IMR-90 (cell line): ENCODE data around the gene FBXO3. TPM values are rescaled to one million over a fixed set of nuclear protein-coding genes. Genes with fewer than 3 reads are reported as not detected.

ENCODE experiments used
- ATAC-seq: fragments of 200-7000 bp; cut with Tn5 transposase; 2 replicates; pipeline ENCODE4 v1.9.1; 2020; ENCODE audit warnings: low read depth, mild to moderate bottlenecking, moderate library complexity
- BruUV-seq: library from RNA; stranded (reverse); fragments of 400-500 nt; replicated peaks from 2 replicates; lab custom pipeline; 2021; lab: Mats Ljungman, UMichigan
- CTCF ChIA-PET: fragments of 300-600 bp; formaldehyde crosslinking; extraction: SDS; loops from one replicate; lab custom pipeline; 2021; ENCODE audit warnings: antibody characterized with exemption; lab: Yijun Ruan, JAX
- POLR2A ChIA-PET: fragments of 300-600 bp; sonication (Branson Sonifier 250); formaldehyde crosslinking; loops from one replicate; lab custom pipeline; 2022; ENCODE audit warnings: antibody characterized with exemption; ENCODE audit not compliant: unreplicated experiment; lab: Charles Lee
- DNase-seq: peaks from one replicate; pipeline ENCODE4 v3.0.0; 2013
- H2AFZ ChIP-seq: replicated peaks from 2 replicates; pipeline ENCODE3; 2013; ENCODE audit warnings: low read length, mild to moderate bottlenecking; ENCODE audit not compliant: poor library complexity
- H2AK5ac ChIP-seq: 2 replicates; pipeline ENCODE4 v1.6.1; 2013; ENCODE audit warnings: low read depth, low read length, inconsistent platforms
- H2AK9ac ChIP-seq: replicated peaks from 2 replicates; pipeline ENCODE3; 2013; ENCODE audit warnings: mild to moderate bottlenecking, low read depth, low read length, moderate library complexity; ENCODE audit not compliant: poor library complexity
- H2BK120ac ChIP-seq: 2 replicates; pipeline ENCODE4 v1.6.1; 2013; ENCODE audit warnings: low read depth, low read length, inconsistent platforms
- H2BK15ac ChIP-seq: 3 replicates; pipeline ENCODE4 v1.6.1; 2013; ENCODE audit warnings: low read depth, low read length, inconsistent platforms
- H2BK20ac ChIP-seq: 2 replicates; pipeline ENCODE4 v1.6.1; 2013; ENCODE audit warnings: low read depth, mild to moderate bottlenecking, inconsistent platforms, low read length, moderate library complexity
- H2BK5ac ChIP-seq: 2 replicates; pipeline ENCODE4 v1.6.1; 2013; ENCODE audit warnings: mild to moderate bottlenecking, low read depth, low read length, inconsistent platforms; ENCODE audit not compliant: poor library complexity, severe bottlenecking
- H3K14ac ChIP-seq: replicated peaks from 2 replicates; pipeline ENCODE4 v1.6.1; 2013; ENCODE audit warnings: low read depth, low read length, inconsistent platforms
- H3K18ac ChIP-seq: 2 replicates; pipeline ENCODE4 v1.6.1; 2013; ENCODE audit warnings: low read depth, low read length, control low read depth
- H3K23ac ChIP-seq: 2 replicates; pipeline ENCODE4 v1.6.1; 2013; ENCODE audit warnings: low read depth, low read length, inconsistent platforms
- H3K27ac ChIP-seq: 2 replicates; pipeline ENCODE4 v1.5.1; 2013; ENCODE audit warnings: mild to moderate bottlenecking, control low read depth, low read length; ENCODE audit not compliant: insufficient read depth
- H3K27me3 ChIP-seq: 2 replicates; pipeline ENCODE4 v1.6.1; 2013; ENCODE audit warnings: low read length; ENCODE audit not compliant: control insufficient read depth, insufficient read depth
- H3K36me3 ChIP-seq: 2 replicates; pipeline ENCODE4 v1.6.1; 2013; ENCODE audit warnings: low read length, mixed read lengths; ENCODE audit not compliant: control insufficient read depth, insufficient read depth
- H3K4ac ChIP-seq: 2 replicates; pipeline ENCODE4 v1.6.1; 2013; ENCODE audit warnings: low read depth, low read length, inconsistent platforms
- H3K4me1 ChIP-seq: 2 replicates; pipeline ENCODE4 v1.6.1; 2013; ENCODE audit warnings: low read length, mixed read lengths; ENCODE audit not compliant: control insufficient read depth, insufficient read depth
- H3K4me2 ChIP-seq: 2 replicates; pipeline ENCODE4 v1.6.1; 2013; ENCODE audit warnings: low read depth, mild to moderate bottlenecking, control low read depth, low read length, moderate library complexity
- H3K4me3 ChIP-seq: 2 replicates; pipeline ENCODE4 v1.5.1; 2013; ENCODE audit warnings: low read depth, mild to moderate bottlenecking, control low read depth, low read length, moderate library complexity; ENCODE audit not compliant: insufficient read depth
- H3K56ac ChIP-seq: 2 replicates; pipeline ENCODE4 v1.6.1; 2013; ENCODE audit warnings: low read length, inconsistent platforms; ENCODE audit not compliant: insufficient read depth; ENCODE audit errors: extremely low read depth
- H3K79me1 ChIP-seq, 2 experiments: 2 replicates each; pipeline ENCODE4 v1.6.1; 2013; ENCODE audit warnings: low read length in 2 of 2, inconsistent platforms in 1 of 2, low read depth in 1 of 2
- H3K9ac ChIP-seq: 2 replicates; pipeline ENCODE4 v1.6.1; 2013; ENCODE audit warnings: low read depth, low read length, control low read depth
- H3K9me1 ChIP-seq: 2 replicates; pipeline ENCODE4 v1.6.1; 2013; ENCODE audit warnings: low read length, inconsistent platforms; ENCODE audit not compliant: insufficient read depth
- H3K9me3 ChIP-seq: 2 replicates; pipeline ENCODE4 v1.6.1; 2013; ENCODE audit warnings: low read length; ENCODE audit not compliant: control insufficient read depth, insufficient read depth
- H4K20me1 ChIP-seq: 2 replicates; pipeline ENCODE4 v1.6.1; 2013; ENCODE audit warnings: low read length, inconsistent platforms; ENCODE audit not compliant: insufficient read depth
- H4K5ac ChIP-seq: 2 replicates; pipeline ENCODE4 v1.6.1; 2013; ENCODE audit warnings: mild to moderate bottlenecking, low read depth, low read length, control low read depth
- H4K8ac ChIP-seq, 2 experiments: 2 replicates each; pipeline ENCODE4 v1.6.1; 2013; ENCODE audit warnings: low read depth in 2 of 2, low read length in 2 of 2, control low read depth in 1 of 2, inconsistent platforms in 1 of 2
- H4K91ac ChIP-seq: 2 replicates; pipeline ENCODE4 v1.6.1; 2013; ENCODE audit warnings: low read depth, low read length, inconsistent platforms; ENCODE audit not compliant: insufficient read depth
- BHLHE40 ChIP-seq: fragments of 150-350 bp; IDR thresholded peaks from 2 replicates; pipeline ENCODE4 v1.6.1; 2016; ENCODE audit warnings: mild to moderate bottlenecking, low read depth, low read length
- CHD1 ChIP-seq: IDR thresholded peaks from 2 replicates; pipeline ENCODE4 v1.6.1; 2012; ENCODE audit warnings: low read depth, low read length, improper control_type of control experiment
- ELK1 ChIP-seq: fragments of 150-350 bp; IDR thresholded peaks from 2 replicates; pipeline ENCODE4 v1.6.1; 2016; ENCODE audit warnings: low read depth, mild to moderate bottlenecking, low read length, moderate library complexity, borderline replicate concordance
- FOS ChIP-seq: fragments of 150-350 bp; IDR thresholded peaks from 2 replicates; pipeline ENCODE4 v1.6.1; 2016; ENCODE audit warnings: low read depth, low read length
- MAFK ChIP-seq: IDR thresholded peaks from 2 replicates; pipeline ENCODE4 v1.6.1; 2012; ENCODE audit warnings: low read depth, low read length, improper control_type of control experiment
- MAZ ChIP-seq: IDR thresholded peaks from 2 replicates; pipeline ENCODE4 v1.6.1; 2012; ENCODE audit warnings: low read depth, mild to moderate bottlenecking, low read length, improper control_type of control experiment, moderate library complexity, borderline replicate concordance
- NFE2L2 ChIP-seq: fragments of 150-350 bp; IDR thresholded peaks from 2 replicates; pipeline ENCODE4 v1.6.1; 2016; ENCODE audit warnings: low read depth, mild to moderate bottlenecking, low read length
- POLR2A ChIP-seq: IDR thresholded peaks from 2 replicates; pipeline ENCODE4 v1.6.1; 2012; ENCODE audit warnings: mild to moderate bottlenecking, low read depth, low read length
- RCOR1 ChIP-seq: IDR thresholded peaks from 2 replicates; pipeline ENCODE4 v1.6.1; 2012; ENCODE audit warnings: mild to moderate bottlenecking, low read length, improper control_type of control experiment; ENCODE audit not compliant: insufficient replicate concordance
- RFX5 ChIP-seq: IDR thresholded peaks from 2 replicates; pipeline ENCODE4 v1.8.0; 2012; ENCODE audit warnings: low read depth, mild to moderate bottlenecking, low read length, moderate library complexity
- SMC3 ChIP-seq: fragments of 150-350 bp; IDR thresholded peaks from 2 replicates; pipeline ENCODE4 v1.6.1; 2016; ENCODE audit warnings: low read depth, mild to moderate bottlenecking, antibody characterized with exemption, low read length, moderate library complexity
- USF2 ChIP-seq: fragments of 150-350 bp; IDR thresholded peaks from 2 replicates; pipeline ENCODE4 v1.6.1; 2017; ENCODE audit warnings: mild to moderate bottlenecking, antibody characterized with exemption, low read length, low read depth
- WGBS, 2 experiments: methylation state at CpG; one replicate each; pipeline versions ENCODE4 v1.1.5 to v1.1.7; 2013; ENCODE audit warnings: missing lambda C conversion rate in 2 of 2; ENCODE audit not compliant: insufficient read length in 1 of 2; ENCODE audit errors: extremely low coverage in 2 of 2; 5-methylcytosine and 5-hydroxymethylcytosine counted together
- dilution Hi-C: fragments of 300-500 bp; cut with HindIII; formaldehyde crosslinking; loops from one replicate; pipeline ENCODE4 v1.14.3; 2018; ENCODE audit warnings: low sequenced_read_pairs; ENCODE audit not compliant: unreplicated experiment
- in situ Hi-C: fragments of 300-500 bp; cut with MboI; formaldehyde crosslinking; loops from 3 replicates; pipeline ENCODE4 v1.14.3; 2019; ENCODE audit warnings: low sequenced_read_pairs, inconsistent platforms, mixed read lengths
- intact Hi-C: fragments of 100-400 bp; cut with micrococcal nuclease; formaldehyde crosslinking; loops from 2 replicates; pipeline ENCODE4 v1.10.0; 2022
- polyA plus RNA-seq, 3 experiments: library from polyadenylated mRNA; depleted of rRNA; stranded (reverse); fragments of >200 nt; gene quantifications; 2 replicates each; pipeline ENCODE4 v1.2.3, GENCODE V29; 2012; ENCODE audit warnings: low replicate concordance in 1 of 3
- total RNA-seq: library from RNA; depleted of rRNA; stranded (reverse); fragments of >200 nt; gene quantifications from 2 replicates; pipeline ENCODE4 v1.2.3, GENCODE V29; 2012
- TF ChIP-seq, protein P1 (sequence below): conservative IDR thresholded peaks from 2 replicates; pipeline ENCODE4 v1.5.1; 2012; ENCODE audit warnings: mild to moderate bottlenecking, low read depth, low read length, improper control_type of control experiment

The FBXO3 gene
- total and polyA plus RNA-seq, 2 of the 4 experiments (the other 2 are of a cell fraction): 26.2 to 51.1 TPM

GRCh38 chr11:33713856-33714398 is 60.4 kb downstream of the FBXO3 start:
- peaks cover 45% of the 10 kb centered on the region for H4K20me1 ChIP-seq
- no peak overlapping the region for H3K23ac ChIP-seq
- ATAC-seq (no peak), DNase-seq (no peak)
- no peak overlapping the region for H2BK15ac ChIP-seq
- H2BK5ac ChIP-seq: no peak overlapping the region
- no peak overlapping the region for H4K8ac ChIP-seq
- no peak overlapping the region for H3K4me2 ChIP-seq
- H2AK5ac ChIP-seq: no peak overlapping the region
- H3K56ac ChIP-seq: no peak overlapping the region
- H2BK20ac ChIP-seq: no peak overlapping the region
- H2AFZ ChIP-seq: no peak overlapping the region
- H4K91ac ChIP-seq: no peak overlapping the region
- no peaks in the 10 kb centered on the region for H3K27me3 ChIP-seq
- in situ Hi-C loops: no loop called here
- H3K18ac ChIP-seq: no peak overlapping the region
- no peak overlapping the region for H4K5ac ChIP-seq
- intact Hi-C loops: no loop called here
- H2BK120ac ChIP-seq: no peak overlapping the region
- no peak overlapping the region for H3K4ac ChIP-seq
- peaks cover 7% of the 10 kb centered on the region for H3K4me1 ChIP-seq
- 88% methylated on average over 1 of the region's 4 CpGs; no CpG with 5 or more reads in 1 of the 2 experiments for whole genome bisulfite sequencing, 2 experiments
- H3K9me1 ChIP-seq: peaks cover 12% of the 10 kb centered on the region
- peaks cover 50% of the 10 kb centered on the region for H3K36me3 ChIP-seq
- dilution Hi-C loops: no loop called here
- no peak overlapping the region for H3K14ac ChIP-seq
- ChIA-PET POLR2A (no interaction called here), CTCF (no interaction called here)
- BruUV-seq: no TSS peak
- H2AK9ac ChIP-seq: no peak overlapping the region
- H3K4me3 ChIP-seq: no peak overlapping the region
- H3K79me1 ChIP-seq: peaks cover 46 to 76% of the 10 kb centered on the region in 2 experiments
- TF ChIP-seq SMC3 (no peak), FOS (no peak), MAFK (no peak), BHLHE40 (no peak), NFE2L2 (no peak), CHD1 (no peak), RFX5 (no peak), USF2 (no peak), RCOR1 (no peak), ELK1 (no peak), MAZ (no peak), POLR2A (no peak)
- TF ChIP-seq, protein P1, sequence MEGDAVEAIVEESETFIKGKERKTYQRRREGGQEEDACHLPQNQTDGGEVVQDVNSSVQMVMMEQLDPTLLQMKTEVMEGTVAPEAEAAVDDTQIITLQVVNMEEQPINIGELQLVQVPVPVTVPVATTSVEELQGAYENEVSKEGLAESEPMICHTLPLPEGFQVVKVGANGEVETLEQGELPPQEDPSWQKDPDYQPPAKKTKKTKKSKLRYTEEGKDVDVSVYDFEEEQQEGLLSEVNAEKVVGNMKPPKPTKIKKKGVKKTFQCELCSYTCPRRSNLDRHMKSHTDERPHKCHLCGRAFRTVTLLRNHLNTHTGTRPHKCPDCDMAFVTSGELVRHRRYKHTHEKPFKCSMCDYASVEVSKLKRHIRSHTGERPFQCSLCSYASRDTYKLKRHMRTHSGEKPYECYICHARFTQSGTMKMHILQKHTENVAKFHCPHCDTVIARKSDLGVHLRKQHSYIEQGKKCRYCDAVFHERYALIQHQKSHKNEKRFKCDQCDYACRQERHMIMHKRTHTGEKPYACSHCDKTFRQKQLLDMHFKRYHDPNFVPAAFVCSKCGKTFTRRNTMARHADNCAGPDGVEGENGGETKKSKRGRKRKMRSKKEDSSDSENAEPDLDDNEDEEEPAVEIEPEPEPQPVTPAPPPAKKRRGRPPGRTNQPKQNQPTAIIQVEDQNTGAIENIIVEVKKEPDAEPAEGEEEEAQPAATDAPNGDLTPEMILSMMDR: no peak
- H3K9me3 ChIP-seq: no peaks in the 10 kb centered on the region
- no peak overlapping the region for H3K27ac ChIP-seq
- no peak overlapping the region for H3K9ac ChIP-seq
